Measurements from ENCODE around the gene LCK. TPM values are rescaled to one million over a fixed set of nuclear protein-coding genes. Genes with fewer than 3 reads are reported as not detected.
A peak's percentile ranks its signal among the peaks of the same experiment; 100 is the strongest.

Gene LCK
- total and polyA plus RNA-seq, 2 donors (not counting 1 experiment from before 2014, with no cell fraction given): 22.3 to 23.8 TPM

DNA sequence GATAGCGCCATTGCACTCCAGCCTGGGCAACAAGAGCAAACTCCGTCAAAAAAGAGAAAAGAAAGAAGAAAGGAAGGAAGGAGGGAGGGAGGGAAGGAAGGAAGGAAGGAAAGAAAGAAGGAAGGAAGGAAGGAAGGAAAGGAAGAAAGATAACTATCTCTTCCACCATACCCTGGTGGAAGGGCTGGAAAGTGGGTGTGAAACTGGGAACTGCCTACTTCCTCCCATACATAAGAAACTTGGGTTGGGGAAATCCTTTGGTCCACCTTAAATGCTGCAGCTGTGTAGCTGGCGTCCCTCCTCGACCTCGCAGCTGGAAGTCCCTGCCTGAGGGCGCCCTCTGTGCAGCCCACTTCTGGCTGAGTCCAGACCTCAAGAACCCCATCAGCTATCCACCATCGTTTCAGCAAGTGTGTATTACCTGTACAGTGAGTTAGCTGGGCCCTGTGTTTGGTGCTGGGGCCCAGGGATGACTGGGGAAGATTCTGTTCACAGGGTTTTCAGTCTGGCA, 8.7 kb upstream of the LCK start:
- no peaks in the 10 kb centered on the region for H3K9me3 ChIP-seq (ENCODE audit: control extremely low read depth in 1 of 3, control insufficient read depth in 2 of 3, insufficient read depth in 1 of 3, low read length in 2 of 3)
- peaks cover 29 to 47% of the 10 kb centered on the region in 2 donors for H3K4me1 ChIP-seq (ENCODE audit: control insufficient read depth in 2 of 2, insufficient read depth in 2 of 2, low read length in 2 of 2)
- 100% methylated on average over 1 of the region's 7 CpGs for WGBS (ENCODE audit: insufficient coverage)
- Mint-ChIP-seq H3K27me3 (no peaks in the 10 kb centered on the region), H3K27ac (peak overlapping the region; percentile 85), H3K4me3 (peak overlapping the region; percentile 95), H3K9me3 (ENCODE audit: insufficient read depth) (no peaks in the 10 kb centered on the region), H3K4me1 (peaks cover 34% of the 10 kb centered on the region)
- no peak overlapping the region for H3K9ac ChIP-seq (ENCODE audit: low read length)
- no peak overlapping the region for H2AFZ ChIP-seq (ENCODE audit: insufficient read depth, low read depth, low read length, poor library complexity, severe bottlenecking)
- H3K4me3 ChIP-seq (ENCODE audit: control extremely low read depth in 1 of 5, extremely low read depth in 1 of 5, insufficient read depth in 1 of 5, low read depth in 2 of 5, low read length in 4 of 5): no peak overlapping the region
- peak overlapping the region; percentile 52 for H3K4me2 ChIP-seq (replicated peaks; ENCODE audit: low read depth, low read length, poor library complexity, severe bottlenecking)
- DNase-seq: peak; percentile 47
- TF ChIP-seq EZH2 (IDR thresholded peaks at IDR 0.05; ENCODE audit: borderline replicate concordance, insufficient read depth, low read depth, low read length, poor library complexity, severe bottlenecking): no peak
- TF ChIP-seq, protein P1, sequence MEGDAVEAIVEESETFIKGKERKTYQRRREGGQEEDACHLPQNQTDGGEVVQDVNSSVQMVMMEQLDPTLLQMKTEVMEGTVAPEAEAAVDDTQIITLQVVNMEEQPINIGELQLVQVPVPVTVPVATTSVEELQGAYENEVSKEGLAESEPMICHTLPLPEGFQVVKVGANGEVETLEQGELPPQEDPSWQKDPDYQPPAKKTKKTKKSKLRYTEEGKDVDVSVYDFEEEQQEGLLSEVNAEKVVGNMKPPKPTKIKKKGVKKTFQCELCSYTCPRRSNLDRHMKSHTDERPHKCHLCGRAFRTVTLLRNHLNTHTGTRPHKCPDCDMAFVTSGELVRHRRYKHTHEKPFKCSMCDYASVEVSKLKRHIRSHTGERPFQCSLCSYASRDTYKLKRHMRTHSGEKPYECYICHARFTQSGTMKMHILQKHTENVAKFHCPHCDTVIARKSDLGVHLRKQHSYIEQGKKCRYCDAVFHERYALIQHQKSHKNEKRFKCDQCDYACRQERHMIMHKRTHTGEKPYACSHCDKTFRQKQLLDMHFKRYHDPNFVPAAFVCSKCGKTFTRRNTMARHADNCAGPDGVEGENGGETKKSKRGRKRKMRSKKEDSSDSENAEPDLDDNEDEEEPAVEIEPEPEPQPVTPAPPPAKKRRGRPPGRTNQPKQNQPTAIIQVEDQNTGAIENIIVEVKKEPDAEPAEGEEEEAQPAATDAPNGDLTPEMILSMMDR (IDR thresholded peaks at IDR 0.05): no peak
- H3K36me3 ChIP-seq (replicated peaks in 1 of 2; ENCODE audit: control extremely low read depth in 1 of 2, control insufficient read depth in 1 of 2, extremely low read depth in 1 of 2, insufficient read depth in 2 of 2, low read length in 1 of 2): no peaks in the 10 kb centered on the region
- no peaks in the 10 kb centered on the region for H4K20me1 ChIP-seq (ENCODE audit: control insufficient read depth, insufficient read depth, low read length, poor library complexity, severe bottlenecking)
- no peak overlapping the region for H3K27ac ChIP-seq (ENCODE audit: low read length in 2 of 2)
- ATAC-seq (ENCODE audit: low read depth): no peak
- intact Hi-C loops (cut with micrococcal nuclease): loop anchor here (5.0 kb wide), 1 partner anchor 35 kb away; the partner anchor contains the start of genes DCDC2B and IQCC
- POLR2A ChIA-PET: interaction anchor here (0.7 to 4.3 kb wide), 6 partner anchors 9 to 119 kb away, joined by 3 to 53 read pairs (median 11); partner anchors contain the start of genes HDAC1, LCK and MARCKSL1
- CTCF ChIA-PET: interaction anchor here (0.9 to 6.2 kb wide), 10 partner anchors 10 to 93 kb away, joined by 3 to 118 read pairs (median 10); partner anchors contain the start of genes HDAC1 and MARCKSL1
- no peaks in the 10 kb centered on the region for H3K27me3 ChIP-seq (replicated peaks in 1 of 4; ENCODE audit: control extremely low read depth in 1 of 4, control insufficient read depth in 3 of 4, insufficient read depth in 4 of 4, low read length in 3 of 4)
- H3K79me2 ChIP-seq (ENCODE audit: control insufficient read depth, insufficient read depth, low read length): no peaks in the 10 kb centered on the region

DNA sequence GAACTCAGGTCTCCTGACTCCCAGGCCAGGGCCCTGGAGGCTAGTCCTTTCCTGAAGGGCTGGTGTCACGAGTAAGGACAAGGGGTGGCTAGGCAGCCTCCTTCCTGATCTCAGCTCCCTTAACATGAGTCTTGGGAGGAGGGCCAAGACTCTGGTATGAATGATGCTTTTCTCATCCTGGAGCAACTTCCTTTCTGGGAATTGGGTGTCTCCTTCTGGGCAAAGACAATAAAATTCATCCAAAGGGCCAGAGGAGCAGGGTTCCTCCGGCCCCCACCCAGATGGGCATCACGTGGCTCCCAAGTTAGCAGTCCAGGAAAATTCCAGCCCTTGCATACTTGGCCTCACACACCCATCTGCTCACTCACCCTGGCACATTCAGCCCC, 4.2 kb upstream of the LCK start, which contains the start of gene FAM167B:
Gene FAM167B, plus strand, starts transcription at position 335 of the 386 bp plus-strand sequence. CDS start 200 bp downstream, outside the sequence.
- Histone ChIP-seq H3K27me3 (replicated peaks in 1 of 4; ENCODE audit: control extremely low read depth in 1 of 4, control insufficient read depth in 3 of 4, insufficient read depth in 4 of 4, low read length in 3 of 4) (no peaks in the 10 kb centered on the region), H3K9me3 (ENCODE audit: control extremely low read depth in 1 of 3, control insufficient read depth in 2 of 3, insufficient read depth in 1 of 3, low read length in 2 of 3) (no peaks in the 10 kb centered on the region), H4K20me1 (ENCODE audit: control insufficient read depth, insufficient read depth, low read length, poor library complexity, severe bottlenecking) (no peaks in the 10 kb centered on the region), H3K4me2 (replicated peaks; ENCODE audit: low read depth, low read length, poor library complexity, severe bottlenecking) (peak within 1 kb of the TSS; percentile 82), H3K36me3 (replicated peaks in 1 of 2; ENCODE audit: control extremely low read depth in 1 of 2, control insufficient read depth in 1 of 2, extremely low read depth in 1 of 2, insufficient read depth in 2 of 2, low read length in 1 of 2) (no peaks in the 10 kb centered on the region), H3K4me3 (ENCODE audit: control extremely low read depth in 1 of 5, extremely low read depth in 1 of 5, insufficient read depth in 1 of 5, low read depth in 2 of 5, low read length in 4 of 5) (peak within 1 kb of the TSS in 1 of 5 experiments; percentile 56), H3K79me2 (ENCODE audit: control insufficient read depth, insufficient read depth, low read length) (peaks cover 2% of the 10 kb centered on the region), H2AFZ (ENCODE audit: insufficient read depth, low read depth, low read length, poor library complexity, severe bottlenecking) (peak within 1 kb of the TSS; percentile 85), H3K9ac (ENCODE audit: low read length) (peak within 1 kb of the TSS; percentile 40), H3K27ac (ENCODE audit: low read length in 2 of 2) (peak within 1 kb of the TSS; percentile 32 to 94), H3K4me1 (ENCODE audit: control insufficient read depth in 2 of 2, insufficient read depth in 2 of 2, low read length in 2 of 2) (peaks cover 65 to 70% of the 10 kb centered on the region in 2 donors)
- ChIA-PET CTCF (interaction anchor here (0.9 to 6.3 kb wide), 10 partner anchors 9 to 154 kb away, joined by 3 to 84 read pairs (median 35); partner anchors contain the start of gene HDAC1), POLR2A (interaction anchor here (0.6 to 4.7 kb wide), 2 partner anchors 90 to 459 kb away, joined by 3 to 19 read pairs; partner anchors contain the start of gene MARCKSL1)
- Mint-ChIP-seq H3K27me3 (no peaks in the 10 kb centered on the region), H3K9me3 (ENCODE audit: insufficient read depth) (no peaks in the 10 kb centered on the region), H3K4me3 (peak within 1 kb of the TSS; percentile 68), H3K27ac (peak within 1 kb of the TSS; percentile 84), H3K4me1 (peaks cover 60% of the 10 kb centered on the region)
- WGBS (ENCODE audit: insufficient coverage): 100% methylated on average over 2 of the region's 3 CpGs
- intact Hi-C loops (cut with micrococcal nuclease): no loop called here
- TF ChIP-seq, protein P1 (IDR thresholded peaks at IDR 0.05): no peak
- no peak for TF ChIP-seq EZH2 (IDR thresholded peaks at IDR 0.05; ENCODE audit: borderline replicate concordance, insufficient read depth, low read depth, low read length, poor library complexity, severe bottlenecking)
- ATAC-seq (ENCODE audit: low read depth): no peak
- DNase-seq: no peak

All from B cell (primary cell).